Measurements from ENCODE around the gene KCNJ6. TPM values are rescaled to one million over a fixed set of nuclear protein-coding genes. Genes with fewer than 3 reads are reported as not detected.
"Not testable (repeated sequence)": the region's sequence is repeated elsewhere in the genome, so short reads cannot be mapped to it uniquely, and the experiment has no call there.

Gene KCNJ6
- polyA plus RNA-seq (ENCODE audit: insufficient read length in 3 of 3): under 1 TPM; 0.19 to 0.36 (median 0.25) TPM

GRCh38 chr21:37916310-37917051 lies at the start of gene KCNJ6:
Gene KCNJ6, minus strand, starts transcription at chr21:37916457. Its CDS starts 75,775 bp downstream, at chr21:37840682.
- DNase-seq (ENCODE audit: low read depth in 3 of 3, low spot score in 2 of 3): peak in 2 of 3 donors; percentile 27 to 61

GRCh38 chr21:37965088-37965805 lies 49.0 kb upstream of the KCNJ6 start:
- DNase-seq (ENCODE audit: low read depth in 3 of 3, low spot score in 2 of 3): no peak

GRCh38 chr21:37958537-37958936 lies 42.3 kb upstream of the KCNJ6 start:
- DNase-seq (ENCODE audit: low read depth in 3 of 3, low spot score in 2 of 3): no peak

- no peak for DNase-seq (ENCODE audit: low read depth in 3 of 3, low spot score in 2 of 3)
Observed at GRCh38 chr21:37956772-37957171, 40.5 kb upstream of the KCNJ6 start.

- no peak for DNase-seq (ENCODE audit: low read depth in 3 of 3, low spot score in 2 of 3)
Observed at GRCh38 chr21:37945036-37945435, 28.8 kb upstream of the KCNJ6 start.

- DNase-seq (ENCODE audit: low read depth in 3 of 3, low spot score in 2 of 3): no peak
Observed at GRCh38 chr21:37944496-37944895, 28.2 kb upstream of the KCNJ6 start.

GRCh38 chr21:37940691-37941090 lies 24.4 kb upstream of the KCNJ6 start:
- DNase-seq (ENCODE audit: low read depth in 3 of 3, low spot score in 2 of 3): no peak

GRCh38 chr21:37939838-37940237 lies 23.6 kb upstream of the KCNJ6 start:
- no peak for DNase-seq (ENCODE audit: low read depth in 3 of 3, low spot score in 2 of 3)

GRCh38 chr21:37939251-37939650 lies 23.0 kb upstream of the KCNJ6 start:
- no peak for DNase-seq (ENCODE audit: low read depth in 3 of 3, low spot score in 2 of 3)

GRCh38 chr21:37937668-37938067 lies 21.4 kb upstream of the KCNJ6 start:
- no peak for DNase-seq (ENCODE audit: low read depth in 3 of 3, low spot score in 2 of 3)

GRCh38 chr21:37936010-37936785 lies 19.9 kb upstream of the KCNJ6 start:
- no peak for DNase-seq (ENCODE audit: low read depth in 3 of 3, low spot score in 2 of 3)

- DNase-seq (ENCODE audit: low read depth in 3 of 3, low spot score in 2 of 3): no peak
Observed at GRCh38 chr21:37932936-37933335, 16.7 kb upstream of the KCNJ6 start.

GRCh38 chr21:37927711-37928110 lies 11.5 kb upstream of the KCNJ6 start:
- DNase-seq (ENCODE audit: low read depth in 3 of 3, low spot score in 2 of 3): no peak

- DNase-seq (ENCODE audit: low read depth in 3 of 3, low spot score in 2 of 3): no peak
Observed at GRCh38 chr21:37921091-37921490, 4.8 kb upstream of the KCNJ6 start.

GRCh38 chr21:37920302-37920701 lies 4.0 kb upstream of the KCNJ6 start:
- DNase-seq (ENCODE audit: low read depth in 3 of 3, low spot score in 2 of 3): not testable (repeated sequence)

GRCh38 chr21:37917612-37918011 lies 1.4 kb upstream of the KCNJ6 start:
- no peak for DNase-seq (ENCODE audit: low read depth in 3 of 3, low spot score in 2 of 3)

GRCh38 chr21:37915941-37916309 lies 332 bp downstream of the KCNJ6 start:
- DNase-seq (ENCODE audit: low read depth in 3 of 3, low spot score in 2 of 3): no peak

- DNase-seq (ENCODE audit: low read depth in 3 of 3, low spot score in 2 of 3): no peak
Observed at GRCh38 chr21:37915497-37915911, 753 bp downstream of the KCNJ6 start.

- no peak for DNase-seq (ENCODE audit: low read depth in 3 of 3, low spot score in 2 of 3)
Observed at GRCh38 chr21:37912616-37913015, 3.6 kb downstream of the KCNJ6 start.

GRCh38 chr21:37909936-37910335 lies 6.3 kb downstream of the KCNJ6 start:
- no peak for DNase-seq (ENCODE audit: low read depth in 3 of 3, low spot score in 2 of 3)

- DNase-seq (ENCODE audit: low read depth in 3 of 3, low spot score in 2 of 3): no peak
Observed at GRCh38 chr21:37908691-37909090, 7.6 kb downstream of the KCNJ6 start.
